K562 (cell line): ENCODE results near the gene PPIL4. TPM values are rescaled to one million over a fixed set of nuclear protein-coding genes. Genes with fewer than 3 reads are reported as not detected.

Experiments
- ARID1B ChIP-seq: fragments of 450-650 bp; IDR thresholded peaks from 2 replicates; pipeline ENCODE4 v1.6.1; 2016; ENCODE audit warnings: antibody characterized with exemption, mild to moderate bottlenecking, inconsistent platforms
- CCNT2 ChIP-seq: IDR thresholded peaks from 2 replicates; pipeline ENCODE4 v1.6.1; 2011; ENCODE audit warnings: borderline replicate concordance, low read depth, mild to moderate bottlenecking, moderate library complexity, mixed read lengths, low read length; ENCODE audit not compliant: insufficient read length; ENCODE audit errors: extremely low read depth
- ETV1 ChIP-seq: fragments of 450-650 bp; conservative IDR thresholded peaks from 2 replicates; pipeline ENCODE4 v1.6.1; 2016; ENCODE audit warnings: missing genetic modification characterization, control low read depth, low read depth, missing compliant biosample characterization
- HLTF ChIP-seq: fragments of 450-650 bp; IDR thresholded peaks from 2 replicates; pipeline ENCODE4 v1.6.1; 2016
- ILF3 ChIP-seq: fragments of 450-650 bp; IDR thresholded peaks from 2 replicates; pipeline ENCODE4 v1.6.1; 2018; ENCODE audit warnings: antibody characterized with exemption, mild to moderate bottlenecking, moderate library complexity, borderline replicate concordance
- KDM5B ChIP-seq: fragments of 200-600 bp; sonication (generic); IDR thresholded peaks from 2 replicates; pipeline ENCODE4 v1.6.1; 2012; ENCODE audit warnings: low read depth, mild to moderate bottlenecking, moderate library complexity, low read length, control low read depth, inconsistent platforms; ENCODE audit not compliant: insufficient replicate concordance
- KLF16 ChIP-seq: IDR thresholded peaks from 2 replicates; pipeline ENCODE4 v1.6.1; 2016; ENCODE audit warnings: antibody characterized with exemption
- MTA2 ChIP-seq: fragments of 450-650 bp; IDR thresholded peaks from 2 replicates; pipeline ENCODE4 v1.6.1; 2016; ENCODE audit warnings: low read depth
- NR4A1 ChIP-seq, 2 experiments: fragments of 250-450 bp in 1 of 2; fragments of 450-650 bp in 1 of 2; sonication (Bioruptor Pico) in 1 of 2; IDR thresholded peaks; 2 replicates each; pipeline versions ENCODE4 v1.4.0 to v1.6.1; 2016 to 2020; ENCODE audit warnings: mild to moderate bottlenecking in 2 of 2, missing compliant biosample characterization in 1 of 2, missing genetic modification characterization in 1 of 2, moderate library complexity in 1 of 2
- RBM15 ChIP-seq: fragments of 200-400 bp; formaldehyde crosslinking; IDR thresholded peaks from 2 replicates; pipeline ENCODE4 v1.6.1; 2018; ENCODE audit warnings: mild to moderate bottlenecking, low read length, moderate library complexity; ENCODE audit not compliant: insufficient read depth
- RBM34 ChIP-seq: fragments of 200-400 bp; formaldehyde crosslinking; IDR thresholded peaks from 2 replicates; pipeline ENCODE4 v1.6.1; 2018; ENCODE audit warnings: low read length, borderline replicate concordance; ENCODE audit not compliant: insufficient read depth
- SIN3A ChIP-seq, 2 experiments: fragments of 150-350 bp in 1 of 2; IDR thresholded peaks; 2 replicates each; pipeline ENCODE4 v1.6.1; 2011 to 2016; ENCODE audit warnings: borderline replicate concordance in 2 of 2, low read depth in 2 of 2, low read length in 2 of 2, mild to moderate bottlenecking in 2 of 2, moderate library complexity in 2 of 2; ENCODE audit not compliant: control insufficient read depth in 1 of 2
- ZFP30 ChIP-seq: fragments of 250-450 bp; sonication (Bioruptor Pico); IDR thresholded peaks from 2 replicates; pipeline ENCODE4 v1.8.0; 2022; ENCODE audit warnings: moderate library complexity, mild to moderate bottlenecking, inconsistent platforms, borderline replicate concordance
- ZNF23 ChIP-seq: fragments of 250-450 bp; sonication (Bioruptor Pico); IDR thresholded peaks from 2 replicates; pipeline ENCODE4 v1.4.0; 2020; ENCODE audit warnings: mild to moderate bottlenecking
- ZNF311 ChIP-seq: fragments of 250-450 bp; sonication (Bioruptor Pico); IDR thresholded peaks from 2 replicates; pipeline ENCODE4 v1.4.0; 2020; ENCODE audit warnings: mild to moderate bottlenecking, moderate library complexity
- ZNF354B ChIP-seq: fragments of 250-450 bp; sonication (Bioruptor Pico); IDR thresholded peaks from 2 replicates; pipeline ENCODE4 v1.4.0; 2020
- ZNF668 ChIP-seq: fragments of 250-450 bp; sonication (Bioruptor Pico); IDR thresholded peaks from 2 replicates; pipeline ENCODE4 v1.8.0; 2022; ENCODE audit warnings: mild to moderate bottlenecking, inconsistent platforms
- ZNF766 ChIP-seq: fragments of 200-800 bp; sonication (Bioruptor generic); conservative IDR thresholded peaks from 2 replicates; pipeline ENCODE4 v1.6.1; 2016; ENCODE audit warnings: missing genetic modification characterization, missing compliant biosample characterization
- polyA plus RNA-seq, 8 experiments: library from polyadenylated mRNA; depleted of rRNA in 4 of 8; stranded (reverse) in 5 of 8; unstranded in 3 of 8; fragments of >200 nt; fragmentation: Nextera tagmentation in 2 of 8; fragmentation: Illumina TruSeq in 1 of 8; extraction: Ambion mirVana in 2 of 8; extraction: Trizol in 1 of 8; gene quantifications; 2 replicates each; pipeline versions ENCODE4 v1.2.1 to v1.2.3, GENCODE V29; 2011 to 2014; ENCODE audit warnings: inconsistent platforms in 1 of 8, missing spikeins in 1 of 8
- total RNA-seq, 7 experiments: library from RNA; depleted of rRNA in 6 of 7; stranded (reverse); fragments of >200 nt in 6 of 7; fragmentation: Illumina TruSeq in 2 of 7; extraction: Trizol in 2 of 7; gene quantifications; 2 replicates each; pipeline versions ENCODE4 v1.2.1 to v1.2.3, GENCODE V29; 2011 to 2021; ENCODE audit warnings: low replicate concordance in 1 of 7
- TF ChIP-seq, protein P1 (sequence below): fragments of 250-450 bp; sonication (Bioruptor Pico); IDR thresholded peaks from 2 replicates; pipeline ENCODE4 v1.8.0; 2022; ENCODE audit warnings: inconsistent platforms, mild to moderate bottlenecking, moderate library complexity, borderline replicate concordance
- TF ChIP-seq, protein P2 (sequence below): fragments of 250-450 bp; sonication (Bioruptor Pico); IDR thresholded peaks from 2 replicates; pipeline ENCODE4 v1.5.0; 2020; ENCODE audit warnings: mild to moderate bottlenecking, borderline replicate concordance
- TF ChIP-seq, protein P3 (sequence below): fragments of 250-450 bp; sonication (Bioruptor Pico); IDR thresholded peaks from 2 replicates; pipeline ENCODE4 v1.4.0; 2020; ENCODE audit warnings: mild to moderate bottlenecking, moderate library complexity, borderline replicate concordance

PPIL4 gene
- total and polyA plus RNA-seq, 9 of the 15 experiments (the other 6 are each of a cell fraction or from before 2014, with no cell fraction given), result 14.5 to 55.2 (median 45.9) TPM

DNA sequence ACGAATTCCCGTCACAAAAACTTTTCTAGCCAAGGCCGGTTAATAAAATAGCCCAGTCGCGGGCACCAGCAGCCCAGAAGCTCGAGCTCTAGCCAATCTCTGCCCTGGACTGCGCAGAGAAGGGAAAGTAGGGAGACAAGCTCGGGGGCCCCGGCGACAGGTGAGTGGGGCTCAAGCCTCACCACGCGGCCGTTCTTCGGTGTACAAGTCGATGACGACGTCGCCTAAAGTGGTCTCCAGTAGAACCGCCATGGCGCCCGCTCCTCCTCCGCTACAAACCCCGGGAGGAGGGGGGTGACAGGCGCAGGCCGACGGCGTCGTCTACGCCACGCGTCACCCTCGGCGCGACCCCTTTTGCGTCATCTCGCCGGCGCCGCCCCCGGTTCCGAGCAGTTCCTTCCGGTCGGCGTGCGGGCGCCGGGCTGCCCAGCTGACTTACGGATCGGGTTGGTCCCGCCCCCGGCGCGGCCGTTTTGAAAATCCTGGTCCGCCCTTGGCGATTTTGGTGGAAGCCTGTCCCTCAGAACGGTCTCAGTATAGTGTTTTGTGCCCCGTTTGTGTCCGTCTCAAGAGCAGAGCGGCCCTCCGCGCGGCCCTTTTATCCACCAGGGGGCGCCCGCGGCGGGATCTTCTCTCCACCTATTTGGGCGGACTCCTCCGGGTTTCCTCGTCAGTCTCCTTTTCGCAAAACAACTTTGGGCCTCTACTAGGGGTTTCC, at the start of gene PPIL4 (continued):
- TF ChIP-seq, protein P1, sequence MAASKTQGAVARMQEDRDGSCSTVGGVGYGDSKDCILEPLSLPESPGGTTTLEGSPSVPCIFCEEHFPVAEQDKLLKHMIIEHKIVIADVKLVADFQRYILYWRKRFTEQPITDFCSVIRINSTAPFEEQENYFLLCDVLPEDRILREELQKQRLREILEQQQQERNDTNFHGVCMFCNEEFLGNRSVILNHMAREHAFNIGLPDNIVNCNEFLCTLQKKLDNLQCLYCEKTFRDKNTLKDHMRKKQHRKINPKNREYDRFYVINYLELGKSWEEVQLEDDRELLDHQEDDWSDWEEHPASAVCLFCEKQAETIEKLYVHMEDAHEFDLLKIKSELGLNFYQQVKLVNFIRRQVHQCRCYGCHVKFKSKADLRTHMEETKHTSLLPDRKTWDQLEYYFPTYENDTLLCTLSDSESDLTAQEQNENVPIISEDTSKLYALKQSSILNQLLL (CRISPR knock-in tag), result no peak
- peak; percentile 94 to 100 for TF ChIP-seq SIN3A (IDR thresholded peaks at IDR 0.05; ENCODE audit: borderline replicate concordance in 2 of 2, control insufficient read depth in 1 of 2, low read depth in 2 of 2, low read length in 2 of 2)
- peak; percentile 96 for TF ChIP-seq CCNT2
- peak; percentile 86; the same call in 1 of the 2 replicates for TF ChIP-seq ILF3
- TF ChIP-seq ZNF23, result no peak
- peak; percentile 86 for TF ChIP-seq KDM5B
- no peak for TF ChIP-seq RBM34
- no peak for TF ChIP-seq KLF16
- TF ChIP-seq, protein P2, sequence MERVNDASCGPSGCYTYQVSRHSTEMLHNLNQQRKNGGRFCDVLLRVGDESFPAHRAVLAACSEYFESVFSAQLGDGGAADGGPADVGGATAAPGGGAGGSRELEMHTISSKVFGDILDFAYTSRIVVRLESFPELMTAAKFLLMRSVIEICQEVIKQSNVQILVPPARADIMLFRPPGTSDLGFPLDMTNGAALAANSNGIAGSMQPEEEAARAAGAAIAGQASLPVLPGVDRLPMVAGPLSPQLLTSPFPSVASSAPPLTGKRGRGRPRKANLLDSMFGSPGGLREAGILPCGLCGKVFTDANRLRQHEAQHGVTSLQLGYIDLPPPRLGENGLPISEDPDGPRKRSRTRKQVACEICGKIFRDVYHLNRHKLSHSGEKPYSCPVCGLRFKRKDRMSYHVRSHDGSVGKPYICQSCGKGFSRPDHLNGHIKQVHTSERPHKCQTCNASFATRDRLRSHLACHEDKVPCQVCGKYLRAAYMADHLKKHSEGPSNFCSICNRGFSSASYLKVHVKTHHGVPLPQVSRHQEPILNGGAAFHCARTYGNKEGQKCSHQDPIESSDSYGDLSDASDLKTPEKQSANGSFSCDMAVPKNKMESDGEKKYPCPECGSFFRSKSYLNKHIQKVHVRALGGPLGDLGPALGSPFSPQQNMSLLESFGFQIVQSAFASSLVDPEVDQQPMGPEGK (CRISPR knock-in tag), result peak; percentile 32; the same call in 1 of the 2 replicates
- TF ChIP-seq HLTF, result no peak
- TF ChIP-seq MTA2, result no peak
- TF ChIP-seq ZFP30 (CRISPR knock-in tag), result no peak
- peak; percentile 64 for TF ChIP-seq ZNF766
- TF ChIP-seq NR4A1 (CRISPR knock-in tag; IDR thresholded peaks at IDR 0.05), result no peak
- TF ChIP-seq NR4A1 (tag; IDR thresholded peaks at IDR 0.05), result peak; percentile 63; the same call in 1 of the 2 replicates
- TF ChIP-seq ETV1 (tag), result peak; percentile 97
- TF ChIP-seq ARID1B, result no peak; the same call in 1 of the 2 replicates
- TF ChIP-seq RBM15, result no peak
- no peak for TF ChIP-seq ZNF668
- TF ChIP-seq ZNF354B (CRISPR knock-in tag), result 0 out of 2 replicates have a peak, but pooled peaks have one; percentile 15
- TF ChIP-seq, protein P3, sequence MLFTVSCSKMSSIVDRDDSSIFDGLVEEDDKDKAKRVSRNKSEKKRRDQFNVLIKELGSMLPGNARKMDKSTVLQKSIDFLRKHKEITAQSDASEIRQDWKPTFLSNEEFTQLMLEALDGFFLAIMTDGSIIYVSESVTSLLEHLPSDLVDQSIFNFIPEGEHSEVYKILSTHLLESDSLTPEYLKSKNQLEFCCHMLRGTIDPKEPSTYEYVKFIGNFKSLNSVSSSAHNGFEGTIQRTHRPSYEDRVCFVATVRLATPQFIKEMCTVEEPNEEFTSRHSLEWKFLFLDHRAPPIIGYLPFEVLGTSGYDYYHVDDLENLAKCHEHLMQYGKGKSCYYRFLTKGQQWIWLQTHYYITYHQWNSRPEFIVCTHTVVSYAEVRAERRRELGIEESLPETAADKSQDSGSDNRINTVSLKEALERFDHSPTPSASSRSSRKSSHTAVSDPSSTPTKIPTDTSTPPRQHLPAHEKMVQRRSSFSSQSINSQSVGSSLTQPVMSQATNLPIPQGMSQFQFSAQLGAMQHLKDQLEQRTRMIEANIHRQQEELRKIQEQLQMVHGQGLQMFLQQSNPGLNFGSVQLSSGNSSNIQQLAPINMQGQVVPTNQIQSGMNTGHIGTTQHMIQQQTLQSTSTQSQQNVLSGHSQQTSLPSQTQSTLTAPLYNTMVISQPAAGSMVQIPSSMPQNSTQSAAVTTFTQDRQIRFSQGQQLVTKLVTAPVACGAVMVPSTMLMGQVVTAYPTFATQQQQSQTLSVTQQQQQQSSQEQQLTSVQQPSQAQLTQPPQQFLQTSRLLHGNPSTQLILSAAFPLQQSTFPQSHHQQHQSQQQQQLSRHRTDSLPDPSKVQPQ (CRISPR knock-in tag), result no peak
- no peak for TF ChIP-seq ZNF311 (CRISPR knock-in tag)
